Liver (tissue), 9 donors: ENCODE measurements around the gene CCDC66. TPM values are rescaled to one million over a fixed set of nuclear protein-coding genes. Genes with fewer than 3 reads are reported as not detected.

Experiments used
- DNase-seq: peaks from one replicate; pipeline ENCODE4 v3.0.0-alpha.2; 2017; ENCODE audit warnings: low spot score
- H3K27ac ChIP-seq, 2 donors: one replicate each; pipeline ENCODE4 v1.7.0; 2013; ENCODE audit warnings: inconsistent platforms in 2 of 2, low read length in 2 of 2, control low read depth in 1 of 2, low read depth in 1 of 2, mild to moderate bottlenecking in 1 of 2
- H3K27me3 ChIP-seq, 4 donors: one replicate each; pipeline versions ENCODE4 v1.6.1 to v1.7.0; 2013; ENCODE audit warnings: low read length in 3 of 4, inconsistent platforms in 1 of 4, mild to moderate bottlenecking in 1 of 4, moderate library complexity in 1 of 4; ENCODE audit not compliant: control insufficient read depth in 4 of 4, insufficient read depth in 4 of 4
- H3K36me3 ChIP-seq, 4 donors: one replicate each; pipeline versions ENCODE4 v1.6.1 to v1.7.0; 2013; ENCODE audit warnings: low read length in 3 of 4, mild to moderate bottlenecking in 3 of 4, low read depth in 1 of 4, moderate library complexity in 1 of 4; ENCODE audit not compliant: control insufficient read depth in 4 of 4, insufficient read depth in 3 of 4
- H3K4me1 ChIP-seq, 4 donors: one replicate each; pipeline versions ENCODE4 v1.6.1 to v1.7.0; 2013; ENCODE audit warnings: low read length in 3 of 4, mild to moderate bottlenecking in 3 of 4, moderate library complexity in 1 of 4; ENCODE audit not compliant: control insufficient read depth in 4 of 4, insufficient read depth in 4 of 4
- H3K4me3 ChIP-seq, 3 donors: one replicate each; pipeline versions ENCODE4 v1.6.1 to v1.7.0; 2013; ENCODE audit warnings: low read length in 3 of 3, control low read depth in 1 of 3, low read depth in 1 of 3, mild to moderate bottlenecking in 1 of 3
- H3K9ac ChIP-seq, 2 donors: one replicate each; pipeline ENCODE4 v1.7.0; 2013; ENCODE audit warnings: low read length in 2 of 2, mild to moderate bottlenecking in 2 of 2, moderate library complexity in 2 of 2, control low read depth in 1 of 2, low read depth in 1 of 2
- H3K9me3 ChIP-seq, 4 donors: one replicate each; pipeline versions ENCODE4 v1.6.1 to v1.7.0; 2013; ENCODE audit warnings: low read length in 3 of 4; ENCODE audit not compliant: control insufficient read depth in 4 of 4
- ATF3 ChIP-seq: IDR thresholded peaks from 2 replicates; pipeline ENCODE4 v1.6.1; 2016; ENCODE audit warnings: antibody characterized with exemption
- CTCF ChIP-seq: fragments of 150-350 bp; IDR thresholded peaks from 2 replicates; pipeline ENCODE4 v1.5.1; 2017; ENCODE audit warnings: improper control_type of control experiment, low read depth, low read length; ENCODE audit not compliant: missing input control
- EGR1 ChIP-seq, 2 donors: IDR thresholded peaks; 2 replicates each; pipeline ENCODE4 v1.6.1; 2016 to 2018; ENCODE audit warnings: antibody characterized with exemption in 2 of 2, low read depth in 2 of 2
- FOXA1 ChIP-seq: IDR thresholded peaks from 2 replicates; pipeline ENCODE4 v1.6.1; 2016; ENCODE audit warnings: antibody characterized with exemption
- FOXA2 ChIP-seq: IDR thresholded peaks from 2 replicates; pipeline ENCODE4 v1.6.1; 2016; ENCODE audit warnings: antibody characterized with exemption
- GABPA ChIP-seq, 2 donors: IDR thresholded peaks in 1 of 2; conservative IDR thresholded peaks in 1 of 2; 2 replicates each; pipeline ENCODE4 v1.6.1; 2016; ENCODE audit warnings: antibody characterized with exemption in 2 of 2, mild to moderate bottlenecking in 1 of 2, moderate library complexity in 1 of 2
- HNF4A ChIP-seq, 2 donors: conservative IDR thresholded peaks; 2 replicates each; pipeline ENCODE4 v1.6.1; 2016; ENCODE audit warnings: antibody characterized with exemption in 2 of 2, mild to moderate bottlenecking in 2 of 2
- HNF4G ChIP-seq: IDR thresholded peaks from 2 replicates; pipeline ENCODE4 v1.6.1; 2016; ENCODE audit warnings: antibody characterized with exemption
- JUND ChIP-seq, 2 donors: IDR thresholded peaks; 2 replicates each; pipeline ENCODE4 v1.6.1; 2016; ENCODE audit warnings: antibody characterized with exemption in 2 of 2
- MAX ChIP-seq: IDR thresholded peaks from 2 replicates; pipeline ENCODE4 v1.6.1; 2016; ENCODE audit warnings: antibody characterized with exemption
- NR2F2 ChIP-seq: IDR thresholded peaks from 2 replicates; pipeline ENCODE4 v1.6.1; 2016; ENCODE audit warnings: antibody characterized with exemption
- RAD21 ChIP-seq, 2 donors: IDR thresholded peaks; 2 replicates each; pipeline ENCODE4 v1.6.1; 2016; ENCODE audit warnings: antibody characterized with exemption in 2 of 2, mild to moderate bottlenecking in 2 of 2
- REST ChIP-seq: IDR thresholded peaks from 2 replicates; pipeline ENCODE4 v1.6.1; 2016; ENCODE audit warnings: antibody characterized with exemption, mild to moderate bottlenecking
- RXRA ChIP-seq, 2 donors: IDR thresholded peaks; 2 replicates each; pipeline ENCODE4 v1.6.1; 2017 to 2018; ENCODE audit warnings: antibody characterized with exemption in 2 of 2, mild to moderate bottlenecking in 1 of 2
- SP1 ChIP-seq: IDR thresholded peaks from 2 replicates; pipeline ENCODE4 v1.6.1; 2018; ENCODE audit warnings: antibody characterized with exemption, mild to moderate bottlenecking
- TAF1 ChIP-seq: conservative IDR thresholded peaks from 2 replicates; pipeline ENCODE4 v1.6.1; 2016; ENCODE audit warnings: antibody characterized with exemption, mild to moderate bottlenecking
- YY1 ChIP-seq: IDR thresholded peaks from 2 replicates; pipeline ENCODE4 v1.6.1; 2016; ENCODE audit warnings: antibody characterized with exemption, mild to moderate bottlenecking
- ZBTB33 ChIP-seq: IDR thresholded peaks from 2 replicates; pipeline ENCODE4 v1.6.1; 2016; ENCODE audit warnings: antibody characterized with exemption
- WGBS: extraction: QIAGEN DNeasy Blood & Tissue Kit; methylation state at CpG from one replicate; pipeline ENCODE4 v1.1.7; 2013; 5-methylcytosine and 5-hydroxymethylcytosine counted together
- polyA plus RNA-seq, 2 donors: library from polyadenylated mRNA; stranded (reverse) in 1 of 2; unstranded in 1 of 2; fragments of 200-250 nt in 1 of 2; fragments of >200 nt in 1 of 2; fragmentation: Nextera tagmentation in 1 of 2; extraction: Ambion mirVana in 1 of 2; gene quantifications; one replicate each; pipeline versions ENCODE4 v1.2.1 to v1.2.3, GENCODE V29; 2013 to 2015
- total RNA-seq, 2 donors: library from RNA; depleted of rRNA; stranded (reverse); fragments of >200 nt; gene quantifications; one replicate each; pipeline ENCODE4 v1.2.3, GENCODE V29; 2014
- donor health status: healthy.
- donor health status: healthy.
- donor health status: healthy.
- donor health status: healthy.
- donor health status: healthy.

Gene CCDC66
- total and polyA plus RNA-seq, 4 donors: 2.1 to 23.3 (median 11.8) TPM

- H3K9ac ChIP-seq: no peak overlapping the region
- H3K4me3 ChIP-seq: no peak overlapping the region
- TF ChIP-seq NR2F2 (no peak), REST (no peak), FOXA2 (no peak), JUND (IDR thresholded peaks at IDR 0.05) (no peak), EGR1 (IDR thresholded peaks at IDR 0.05; ENCODE audit: low read depth in 2 of 2) (no peak), HNF4G (no peak), TAF1 (no peak), YY1 (no peak), CTCF (no peak), SP1 (no peak), FOXA1 (no peak), ATF3 (no peak), RAD21 (IDR thresholded peaks at IDR 0.05) (no peak), ZBTB33 (no peak), HNF4A (conservative IDR thresholded peaks at IDR 0.05) (no peak), GABPA (IDR thresholded peaks at IDR 0.05 in 1 of 2, conservative IDR thresholded peaks at IDR 0.05 in 1 of 2) (no peak), RXRA (IDR thresholded peaks at IDR 0.05) (no peak), MAX (no peak)
- H3K27ac ChIP-seq: no peak overlapping the region
- H3K36me3 ChIP-seq: peaks cover 8 to 27% (median 18%) of the 10 kb centered on the region in 4 donors
- no peaks in the 10 kb centered on the region for H3K9me3 ChIP-seq
- 93% methylated on average over 2 of the region's 2 CpGs for WGBS
- no peak for DNase-seq
- H3K4me1 ChIP-seq: no peaks in the 10 kb centered on the region
- no peaks in the 10 kb centered on the region for H3K27me3 ChIP-seq
Measured at GRCh38 chr3:56645407-56645806, 88.4 kb downstream of the CCDC66 start.
